Measurements from ENCODE around the gene PPP1R3E. TPM values are rescaled to one million over a fixed set of nuclear protein-coding genes. Genes with fewer than 3 reads are reported as not detected.

Gene PPP1R3E
- total RNA-seq, 2 experiments from 2014 or later, result 50.8 to 51.7 TPM

Other genes with a start within 250 kb of the PPP1R3E start
- gene CDH24, start 245.3 kb downstream of the PPP1R3E start, total RNA-seq, result 1 to 10 TPM; 2.3 to 2.4 TPM
- 100 to 1,000 TPM; 212 to 214 TPM for gene ACIN1, start 207.7 kb downstream of the PPP1R3E start, total RNA-seq
- gene C14orf119, start 207.4 kb downstream of the PPP1R3E start, total RNA-seq, result 10 to 100 TPM; 46.6 to 47.4 TPM
- gene CIROP, start 197.9 kb downstream of the PPP1R3E start, total RNA-seq, result not detected
- gene CEBPE, start 183.6 kb downstream of the PPP1R3E start, total RNA-seq, result 1 to 10 TPM; 1.8 to 2.1 TPM
- gene SLC7A8, start 119.2 kb downstream of the PPP1R3E start, total RNA-seq, result 1 to 10 TPM; 1.8 to 3.1 TPM
- gene RNF212B, start 64.9 kb downstream of the PPP1R3E start, total RNA-seq, result not detected
- 10 to 100 TPM; 11.8 to 12.8 TPM for gene HOMEZ, start 16.7 kb downstream of the PPP1R3E start, total RNA-seq
- gene BCL2L2, start 4.0 kb upstream of the PPP1R3E start, total RNA-seq, result 1 to 10 TPM; 3.7 to 5.7 TPM
- gene PABPN1, start 18.6 kb upstream of the PPP1R3E start, total RNA-seq, result 100 to 1,000 TPM; 207 to 208 TPM
- 1 to 10 TPM; 3.4 to 4.8 TPM for gene SLC22A17, start 50.0 kb upstream of the PPP1R3E start, total RNA-seq
- not detected for gene EFS, start 62.3 kb upstream of the PPP1R3E start, total RNA-seq
- gene IL25, start 70.0 kb upstream of the PPP1R3E start, total RNA-seq, result under 1 TPM in 1 of 2 experiments, not detected in 1; 0.39 TPM
- gene CMTM5, start 74.2 kb upstream of the PPP1R3E start, total RNA-seq, result not detected
- not detected for gene MYH6, start 105.4 kb upstream of the PPP1R3E start, total RNA-seq
- not detected for gene MYH7, start 132.8 kb upstream of the PPP1R3E start, total RNA-seq
- gene NGDN, start 166.8 kb upstream of the PPP1R3E start, total RNA-seq, result 10 to 100 TPM; 48.0 to 50.8 TPM
- 1 to 10 TPM in 1 of 2 experiments, under 1 TPM in 1; 0.75 to 1.4 TPM for gene ZFHX2, start 248.9 kb upstream of the PPP1R3E start, total RNA-seq